Cerebellar nuclear complex (tissue), 1 donor: Measurements from ENCODE around the gene DNMT3A.

Experiments used
- DNase-seq, 2 experiments: peaks; one replicate each; lab custom pipeline; 2025; lab: John Stamatoyannopoulos, UW

The DNMT3A gene

GRCh38 chr2:25201794-25202193 lies 139.9 kb downstream of the DNMT3A start:
- no peak for DNase-seq

- no peak for DNase-seq
Measured at GRCh38 chr2:25201265-25201664, 140.5 kb downstream of the DNMT3A start.

GRCh38 chr2:25198576-25198975 lies 143.1 kb downstream of the DNMT3A start:
- DNase-seq = no peak

- DNase-seq = no peak
Measured at GRCh38 chr2:25198209-25198525, 143.6 kb downstream of the DNMT3A start.

- DNase-seq = no peak
Measured at GRCh38 chr2:25197336-25198208, 144.2 kb downstream of the DNMT3A start.

GRCh38 chr2:25194576-25195122 lies 147.1 kb downstream of the DNMT3A start:
- no peak for DNase-seq

- no peak for DNase-seq
Measured at GRCh38 chr2:25190536-25190935, 151.2 kb downstream of the DNMT3A start.

GRCh38 chr2:25188405-25188804 lies 153.3 kb downstream of the DNMT3A start:
- DNase-seq = no peak

GRCh38 chr2:25187729-25188350 lies 153.9 kb downstream of the DNMT3A start:
- no peak for DNase-seq

GRCh38 chr2:25184254-25184653 lies 157.5 kb downstream of the DNMT3A start:
- no peak for DNase-seq

- no peak for DNase-seq
Measured at GRCh38 chr2:25178976-25179375, 162.7 kb downstream of the DNMT3A start.
